ENCODE data around the gene JMJD6.
"Not testable (repeated sequence)": the region's sequence is repeated elsewhere in the genome, so short reads cannot be mapped to it uniquely, and the experiment has no call there.

Gene JMJD6

GRCh38 chr17:76726776-76727718 is 641 bp upstream of the JMJD6 start, which contains the start of gene METTL23:
Gene METTL23, plus strand, starts transcription at chr17:76726839. Its CDS starts 2,872 bp downstream, at chr17:76729711.
- TF ChIP-seq CTCF (conservative IDR thresholded peaks at IDR 0.05): peak; percentile 80
- peak within 1 kb of the TSS; percentile 99 for H3K27ac ChIP-seq

- no peak for TF ChIP-seq CTCF (conservative IDR thresholded peaks at IDR 0.05)
- peak overlapping the region; percentile 99 for H3K27ac ChIP-seq
These were observed 701 bp downstream of the JMJD6 start for GRCh38 chr17:76725580-76726230.

- H3K27ac ChIP-seq: peak overlapping the region; percentile 99; the same call in 1 of the 2 replicates
- TF ChIP-seq CTCF (conservative IDR thresholded peaks at IDR 0.05): no peak
These were observed 2.6 kb downstream of the JMJD6 start for GRCh38 chr17:76723812-76724211.

GRCh38 chr17:76722977-76723376 is 3.4 kb downstream of the JMJD6 start:
- not testable (repeated sequence) for H3K27ac ChIP-seq

- H3K27ac ChIP-seq: no peak overlapping the region
- TF ChIP-seq CTCF (conservative IDR thresholded peaks at IDR 0.05): no peak
These were observed 4.1 kb downstream of the JMJD6 start for GRCh38 chr17:76722279-76722678.

- no peak for TF ChIP-seq CTCF (conservative IDR thresholded peaks at IDR 0.05)
- H3K27ac ChIP-seq: no peak overlapping the region
These were observed 4.9 kb downstream of the JMJD6 start for GRCh38 chr17:76721463-76721862.

GRCh38 chr17:76720941-76721340 is 5.5 kb downstream of the JMJD6 start:
- H3K27ac ChIP-seq: no peak overlapping the region
- no peak for TF ChIP-seq CTCF (conservative IDR thresholded peaks at IDR 0.05)

Measured in VCaP (cell line).